ENCODE measurements around the gene AHNAK2. TPM values are rescaled to one million over a fixed set of nuclear protein-coding genes. Genes with fewer than 3 reads are reported as not detected.
A peak's percentile ranks its signal among the peaks of the same experiment; 100 is the strongest.
"Not testable (repeated sequence)": the region's sequence is repeated elsewhere in the genome, so short reads cannot be mapped to it uniquely, and the experiment has no call there.

The AHNAK2 gene
- 11.5 TPM for total RNA-seq

DNA sequence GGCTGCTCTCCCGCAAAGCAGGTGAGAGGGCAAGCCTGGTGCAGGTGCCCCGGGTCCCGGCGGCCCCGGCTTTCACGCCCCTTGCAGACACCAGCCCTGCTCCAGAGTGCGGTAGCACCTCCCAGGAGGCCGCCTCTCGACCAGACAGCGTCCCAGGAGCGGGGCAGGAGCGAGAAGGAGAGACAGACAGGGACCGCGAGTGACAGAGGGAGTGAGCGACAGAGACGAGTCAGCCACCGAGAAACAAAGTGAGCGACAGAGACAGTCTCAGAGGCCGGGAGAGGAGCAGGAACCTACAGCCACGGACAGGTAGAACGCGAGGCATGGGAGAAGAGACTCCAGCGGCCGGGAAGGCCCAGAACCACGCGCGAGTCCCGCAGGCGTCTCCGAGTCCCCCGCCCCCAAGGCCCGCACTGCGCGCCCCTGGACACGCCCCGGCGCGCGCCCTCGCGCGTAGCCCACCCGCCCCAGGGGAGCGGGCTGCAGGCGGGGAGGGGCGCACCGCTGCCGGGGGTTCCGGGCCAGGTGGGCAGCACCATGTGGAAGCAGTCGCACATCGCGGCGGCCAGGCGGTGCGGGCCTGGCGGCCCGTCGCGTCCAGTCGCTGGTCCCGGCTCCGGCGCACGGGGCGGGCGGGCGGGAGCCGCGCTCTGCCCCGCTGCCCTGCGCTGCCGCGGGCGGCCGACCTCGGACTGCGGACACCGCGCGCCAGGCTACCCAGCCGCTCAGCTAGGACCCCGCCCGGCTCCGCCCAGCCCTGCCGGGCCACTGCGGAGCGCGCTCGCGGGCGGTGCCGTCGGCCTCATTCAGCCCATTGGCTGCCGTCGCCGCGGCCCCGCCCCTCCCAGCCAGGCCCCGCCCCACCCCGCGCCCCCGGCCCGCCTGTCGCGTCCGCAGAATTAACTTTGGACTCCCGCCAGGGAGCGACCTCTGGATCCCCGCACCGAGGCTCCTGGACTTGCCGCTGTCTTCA, at the start of gene AHNAK2:
Gene AHNAK2, minus strand, starts transcription at position 694 of the 973 bp plus-strand sequence. Its CDS starts 137 bp downstream, at position 557.
- Histone ChIP-seq H3K4me1 (ENCODE audit: control insufficient read depth in 3 of 3, insufficient read depth in 3 of 3, low read length in 3 of 3) (peaks cover 44 to 73% (median 57%) of the 10 kb centered on the region in 3 donors), H3K27ac (ENCODE audit: low read depth, low read length) (peak within 1 kb of the TSS; percentile 54), H3K4me3 (ENCODE audit: low read length in 3 of 3) (peak within 1 kb of the TSS; percentile 54 to 65 (median 62)), H3K36me3 (ENCODE audit: control insufficient read depth in 3 of 3, insufficient read depth in 3 of 3, low read length in 3 of 3) (no peaks in the 10 kb centered on the region), H3K9ac (ENCODE audit: low read depth in 1 of 3, low read length in 3 of 3) (peak within 1 kb of the TSS; percentile 43 to 74 (median 53)), H3K9me3 (ENCODE audit: control insufficient read depth in 3 of 3, low read length in 3 of 3) (no peaks in the 10 kb centered on the region), H3K27me3 (ENCODE audit: control insufficient read depth in 3 of 3, insufficient read depth in 3 of 3, low read length in 3 of 3) (peaks cover 0 to 23% (median 5%) of the 10 kb centered on the region in 3 donors)

- not testable (repeated sequence) for H3K9ac ChIP-seq (ENCODE audit: low read depth in 1 of 3, low read length in 3 of 3); H3K27me3 ChIP-seq (ENCODE audit: control insufficient read depth in 3 of 3, insufficient read depth in 3 of 3, low read length in 3 of 3); H3K4me1 ChIP-seq (ENCODE audit: control insufficient read depth in 3 of 3, insufficient read depth in 3 of 3, low read length in 3 of 3); H3K9me3 ChIP-seq (ENCODE audit: control insufficient read depth in 3 of 3, low read length in 3 of 3); H3K36me3 ChIP-seq (ENCODE audit: control insufficient read depth in 3 of 3, insufficient read depth in 3 of 3, low read length in 3 of 3); H3K4me3 ChIP-seq (ENCODE audit: low read length in 3 of 3); H3K27ac ChIP-seq (ENCODE audit: low read depth, low read length)
Measured at GRCh38 chr14:105027718-105028117, 49.5 kb upstream of the AHNAK2 start.

DNA sequence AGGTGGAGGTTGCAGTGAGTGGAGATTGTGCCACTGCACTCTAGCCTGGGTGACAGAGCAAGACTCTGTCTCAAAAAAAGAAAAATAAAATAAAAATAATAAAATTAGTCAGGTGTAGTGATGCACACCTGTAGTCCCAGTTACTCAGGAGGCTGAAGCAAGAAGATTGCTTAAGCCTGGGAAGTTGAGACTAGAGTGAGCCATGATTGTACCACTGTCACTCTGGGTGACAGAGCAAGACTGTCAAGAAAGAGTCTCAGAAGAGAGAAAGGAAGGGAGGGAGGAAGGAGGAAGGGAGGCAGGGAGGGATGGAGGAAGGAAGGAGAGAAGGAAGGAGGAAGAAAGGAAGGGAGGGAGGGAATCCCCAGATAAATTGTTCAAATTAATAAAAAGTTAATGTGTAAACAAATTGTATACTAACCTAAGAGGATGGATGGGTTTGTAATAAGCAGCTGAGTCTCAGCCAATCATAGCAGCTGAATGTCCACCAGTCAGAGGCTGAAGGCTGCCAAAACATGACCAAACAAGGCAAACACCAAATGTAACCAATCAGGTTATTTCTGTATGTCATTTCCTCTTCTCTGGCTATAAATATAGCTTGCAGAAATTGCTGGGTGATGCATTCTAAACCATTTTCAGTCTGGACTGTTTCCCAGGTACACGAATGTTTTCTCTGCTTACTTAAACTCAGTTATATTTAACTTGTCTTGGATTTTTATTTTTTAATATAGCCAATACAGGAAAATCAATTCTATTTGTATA, 48.8 kb upstream of the AHNAK2 start:
- Histone ChIP-seq H3K27ac (ENCODE audit: low read depth, low read length) (no peak overlapping the region), H3K36me3 (ENCODE audit: control insufficient read depth in 3 of 3, insufficient read depth in 3 of 3, low read length in 3 of 3) (no peaks in the 10 kb centered on the region), H3K4me3 (ENCODE audit: low read length in 3 of 3) (no peak overlapping the region), H3K9me3 (ENCODE audit: control insufficient read depth in 3 of 3, low read length in 3 of 3) (no peaks in the 10 kb centered on the region), H3K9ac (ENCODE audit: low read depth in 1 of 3, low read length in 3 of 3) (no peak overlapping the region), H3K27me3 (ENCODE audit: control insufficient read depth in 3 of 3, insufficient read depth in 3 of 3, low read length in 3 of 3) (peaks cover 0 to 10% (median 3%) of the 10 kb centered on the region in 3 donors), H3K4me1 (ENCODE audit: control insufficient read depth in 3 of 3, insufficient read depth in 3 of 3, low read length in 3 of 3) (peaks cover 3 to 5% (median 4%) of the 10 kb centered on the region in 3 donors)

DNA sequence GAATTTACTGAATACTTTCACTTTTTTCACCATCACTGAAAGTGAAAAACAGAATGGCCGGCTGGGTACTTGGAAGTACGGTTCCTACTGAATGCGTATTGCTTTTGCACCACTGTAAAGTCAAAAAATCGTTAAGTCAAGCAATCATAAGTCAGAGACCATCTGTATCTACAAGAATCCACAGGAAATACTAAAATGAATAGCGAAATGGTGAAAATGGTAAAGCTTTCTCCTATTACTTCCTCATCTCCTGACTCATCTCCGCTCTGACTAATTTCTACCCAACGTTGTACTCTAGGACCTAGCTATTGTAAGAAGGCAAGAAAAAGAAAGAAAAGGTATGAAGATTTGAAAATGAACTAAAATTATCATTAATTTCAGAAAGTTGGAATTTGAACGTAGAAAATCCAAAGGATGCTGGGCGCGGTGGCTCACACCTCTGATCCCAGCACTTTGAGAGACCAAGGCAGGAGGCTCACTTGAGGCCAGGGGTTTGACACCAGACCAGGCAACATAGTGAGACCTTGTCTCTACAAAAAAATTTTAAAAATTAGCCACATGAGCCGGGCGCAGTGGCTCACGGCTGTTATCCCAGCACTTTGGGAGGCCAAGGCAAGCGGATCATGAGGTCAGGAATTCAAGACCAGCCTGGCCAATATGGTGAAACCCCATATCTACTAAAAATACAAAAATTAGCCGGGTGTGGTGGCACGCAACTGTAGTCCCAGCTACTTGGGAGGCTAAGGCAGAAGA, 48.0 kb upstream of the AHNAK2 start:
- Histone ChIP-seq H3K4me1 (ENCODE audit: control insufficient read depth in 3 of 3, insufficient read depth in 3 of 3, low read length in 3 of 3) (peaks cover 8 to 12% (median 9%) of the 10 kb centered on the region in 3 donors), H3K9ac (ENCODE audit: low read depth in 1 of 3, low read length in 3 of 3) (no peak overlapping the region), H3K27ac (ENCODE audit: low read depth, low read length) (no peak overlapping the region)

DNA sequence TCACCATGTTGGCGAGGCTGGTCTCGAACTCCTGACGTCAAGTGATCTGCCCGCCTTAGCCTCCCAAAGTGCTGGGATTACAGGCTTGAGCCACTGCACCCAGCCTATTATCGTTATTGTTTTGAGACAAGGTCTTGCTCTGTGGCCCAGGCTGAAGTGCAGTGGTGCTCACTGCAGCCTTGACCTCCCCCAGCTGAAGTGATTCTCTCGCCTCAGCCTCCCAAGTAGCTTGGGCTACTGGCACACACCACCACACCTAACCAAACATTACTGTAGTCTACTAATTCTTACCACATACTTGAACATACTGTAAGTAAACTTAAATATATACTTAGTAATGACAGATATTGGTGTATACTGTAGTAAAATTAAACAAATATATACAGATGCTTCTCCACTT, 47.3 kb upstream of the AHNAK2 start:
- Histone ChIP-seq H3K36me3 (ENCODE audit: control insufficient read depth in 3 of 3, insufficient read depth in 3 of 3, low read length in 3 of 3) (no peaks in the 10 kb centered on the region), H3K4me1 (ENCODE audit: control insufficient read depth in 3 of 3, insufficient read depth in 3 of 3, low read length in 3 of 3) (peaks cover 9 to 14% (median 10%) of the 10 kb centered on the region in 3 donors)

More for the DNA sequence above, 48.0 kb upstream of the AHNAK2 start:
- Histone ChIP-seq H3K27me3 (ENCODE audit: control insufficient read depth in 3 of 3, insufficient read depth in 3 of 3, low read length in 3 of 3) (peaks cover 0 to 10% (median 3%) of the 10 kb centered on the region in 3 donors), H3K4me3 (ENCODE audit: low read length in 3 of 3) (no peak overlapping the region), H3K36me3 (ENCODE audit: control insufficient read depth in 3 of 3, insufficient read depth in 3 of 3, low read length in 3 of 3) (no peaks in the 10 kb centered on the region), H3K9me3 (ENCODE audit: control insufficient read depth in 3 of 3, low read length in 3 of 3) (no peaks in the 10 kb centered on the region)

GRCh38 chr14:105023791-105024480, 45.8 kb upstream of the AHNAK2 start:
- Histone ChIP-seq H3K36me3 (ENCODE audit: control insufficient read depth in 3 of 3, insufficient read depth in 3 of 3, low read length in 3 of 3) (no peaks in the 10 kb centered on the region), H3K9ac (ENCODE audit: low read depth in 1 of 3, low read length in 3 of 3) (no peak overlapping the region), H3K9me3 (ENCODE audit: control insufficient read depth in 3 of 3, low read length in 3 of 3) (no peaks in the 10 kb centered on the region), H3K4me3 (ENCODE audit: low read length in 3 of 3) (no peak overlapping the region), H3K27me3 (ENCODE audit: control insufficient read depth in 3 of 3, insufficient read depth in 3 of 3, low read length in 3 of 3) (no peaks in the 10 kb centered on the region), H3K4me1 (ENCODE audit: control insufficient read depth in 3 of 3, insufficient read depth in 3 of 3, low read length in 3 of 3) (peaks cover 20 to 29% (median 20%) of the 10 kb centered on the region in 3 donors), H3K27ac (ENCODE audit: low read depth, low read length) (no peak overlapping the region)

More for the DNA sequence above, 47.3 kb upstream of the AHNAK2 start:
- no peaks in the 10 kb centered on the region for H3K9me3 ChIP-seq (ENCODE audit: control insufficient read depth in 3 of 3, low read length in 3 of 3)
- no peak overlapping the region for H3K4me3 ChIP-seq (ENCODE audit: low read length in 3 of 3)
- peaks cover 0 to 5% (median 3%) of the 10 kb centered on the region in 3 donors for H3K27me3 ChIP-seq (ENCODE audit: control insufficient read depth in 3 of 3, insufficient read depth in 3 of 3, low read length in 3 of 3)
- no peak overlapping the region for H3K27ac ChIP-seq (ENCODE audit: low read depth, low read length)
- H3K9ac ChIP-seq (ENCODE audit: low read depth in 1 of 3, low read length in 3 of 3) = no peak overlapping the region

- Histone ChIP-seq H3K27ac (ENCODE audit: low read depth, low read length) (no peak overlapping the region), H3K9ac (ENCODE audit: low read depth in 1 of 3, low read length in 3 of 3) (no peak overlapping the region), H3K4me1 (ENCODE audit: control insufficient read depth in 3 of 3, insufficient read depth in 3 of 3, low read length in 3 of 3) (peaks cover 20 to 29% (median 20%) of the 10 kb centered on the region in 3 donors), H3K36me3 (ENCODE audit: control insufficient read depth in 3 of 3, insufficient read depth in 3 of 3, low read length in 3 of 3) (no peaks in the 10 kb centered on the region), H3K4me3 (ENCODE audit: low read length in 3 of 3) (no peak overlapping the region), H3K9me3 (ENCODE audit: control insufficient read depth in 3 of 3, low read length in 3 of 3) (no peaks in the 10 kb centered on the region), H3K27me3 (ENCODE audit: control insufficient read depth in 3 of 3, insufficient read depth in 3 of 3, low read length in 3 of 3) (no peaks in the 10 kb centered on the region)
Measured at GRCh38 chr14:105023144-105023543, 45.0 kb upstream of the AHNAK2 start.

- Histone ChIP-seq H3K27me3 (ENCODE audit: control insufficient read depth in 3 of 3, insufficient read depth in 3 of 3, low read length in 3 of 3) (no peaks in the 10 kb centered on the region), H3K9me3 (ENCODE audit: control insufficient read depth in 3 of 3, low read length in 3 of 3) (no peaks in the 10 kb centered on the region), H3K36me3 (ENCODE audit: control insufficient read depth in 3 of 3, insufficient read depth in 3 of 3, low read length in 3 of 3) (no peaks in the 10 kb centered on the region), H3K4me3 (ENCODE audit: low read length in 3 of 3) (peak overlapping the region; percentile 77 to 88 (median 87)), H3K9ac (ENCODE audit: low read depth in 1 of 3, low read length in 3 of 3) (peak overlapping the region; percentile 82 to 90 (median 89)), H3K27ac (ENCODE audit: low read depth, low read length) (no peak overlapping the region), H3K4me1 (ENCODE audit: control insufficient read depth in 3 of 3, insufficient read depth in 3 of 3, low read length in 3 of 3) (peaks cover 20 to 29% (median 20%) of the 10 kb centered on the region in 3 donors)
Measured at GRCh38 chr14:105022276-105022670, 44.1 kb upstream of the AHNAK2 start.

Measured in skeletal muscle tissue (tissue), 4 donors.